WTC11 (cell line): Measurements from ENCODE around the gene SORCS1.

Source experiments
- ATF2 ChIP-seq: sonication (generic); formaldehyde crosslinking; IDR thresholded peaks from 2 replicates; pipeline ENCODE4 v1.8.1; 2022; ENCODE audit warnings: low read depth, missing genetic modification reagents, borderline replicate concordance
- ATF6 ChIP-seq: sonication (generic); formaldehyde crosslinking; IDR thresholded peaks from 2 replicates; pipeline ENCODE4 v1.8.1; 2023; ENCODE audit warnings: mild to moderate bottlenecking, missing genetic modification reagents
- CTCF ChIP-seq: fragments of 200-600 bp; IDR thresholded peaks from 2 replicates; pipeline ENCODE4 v1.8.0; 2022; ENCODE audit warnings: antibody characterized with exemption
- JUN ChIP-seq: sonication (generic); formaldehyde crosslinking; IDR thresholded peaks from 2 replicates; pipeline ENCODE4 v1.8.0; 2023; ENCODE audit warnings: mild to moderate bottlenecking, missing genetic modification reagents
- MLX ChIP-seq: sonication (generic); formaldehyde crosslinking; IDR thresholded peaks from 2 replicates; pipeline ENCODE4 v1.8.1; 2023; ENCODE audit warnings: mild to moderate bottlenecking, missing genetic modification reagents, moderate library complexity
- NR1H2 ChIP-seq: sonication (generic); formaldehyde crosslinking; IDR thresholded peaks from 2 replicates; pipeline ENCODE4 v1.9.0; 2021; ENCODE audit warnings: mild to moderate bottlenecking, moderate library complexity, missing genetic modification reagents
- PRDM15 ChIP-seq: sonication (generic); formaldehyde crosslinking; IDR thresholded peaks from 2 replicates; pipeline ENCODE4 v1.8.0; 2022; ENCODE audit warnings: missing genetic modification reagents
- SP1 ChIP-seq: sonication (generic); formaldehyde crosslinking; conservative IDR thresholded peaks from 2 replicates; pipeline ENCODE4 v1.8.1; 2022; ENCODE audit warnings: missing genetic modification reagents
- USF2 ChIP-seq: sonication (generic); formaldehyde crosslinking; IDR thresholded peaks from 2 replicates; pipeline ENCODE4 v1.8.1; 2023; ENCODE audit warnings: mild to moderate bottlenecking, missing genetic modification reagents, moderate library complexity
- ZNF121 ChIP-seq: sonication (generic); formaldehyde crosslinking; IDR thresholded peaks from 2 replicates; pipeline ENCODE4 v1.8.0; 2023; ENCODE audit warnings: missing genetic modification reagents
- ZNF219 ChIP-seq: sonication (generic); formaldehyde crosslinking; IDR thresholded peaks from 2 replicates; pipeline ENCODE4 v1.8.0; 2023; ENCODE audit warnings: missing genetic modification reagents, mild to moderate bottlenecking, borderline replicate concordance
- ZNF232 ChIP-seq: sonication (generic); formaldehyde crosslinking; IDR thresholded peaks from 2 replicates; pipeline ENCODE4 v1.8.0; 2022; ENCODE audit warnings: mild to moderate bottlenecking, missing genetic modification reagents
- ZNF263 ChIP-seq: sonication (generic); formaldehyde crosslinking; IDR thresholded peaks from 2 replicates; pipeline ENCODE4 v1.8.1; 2022; ENCODE audit warnings: low read depth, mild to moderate bottlenecking, moderate library complexity, missing genetic modification reagents

- TF ChIP-seq ZNF263: no peak
- TF ChIP-seq ATF6 (CRISPR knock-in tag): no peak
- TF ChIP-seq USF2 (CRISPR knock-in tag): no peak
- no peak for TF ChIP-seq ZNF232 (CRISPR knock-in tag)
- no peak for TF ChIP-seq CTCF
- TF ChIP-seq ZNF219 (CRISPR knock-in tag): no peak
- no peak for TF ChIP-seq PRDM15 (CRISPR knock-in tag)
- TF ChIP-seq ATF2 (CRISPR knock-in tag): no peak
- no peak for TF ChIP-seq MLX (CRISPR knock-in tag)
- no peak for TF ChIP-seq SP1 (CRISPR knock-in tag)
- TF ChIP-seq JUN (CRISPR knock-in tag): no peak
- no peak for TF ChIP-seq ZNF121 (CRISPR knock-in tag)
- TF ChIP-seq NR1H2: no peak
These were observed 338.7 kb downstream of the SORCS1 start for GRCh38 chr10:106825576-106826364.
